ENCODE results near the gene ST6GALNAC5. TPM values are rescaled to one million over a fixed set of nuclear protein-coding genes. Genes with fewer than 3 reads are reported as not detected.
A peak's percentile ranks its signal among the peaks of the same experiment; 100 is the strongest.

ST6GALNAC5 gene
- total and polyA plus RNA-seq, 2 experiments from 2014 or later, result 4.1 to 19.2 TPM

DNA sequence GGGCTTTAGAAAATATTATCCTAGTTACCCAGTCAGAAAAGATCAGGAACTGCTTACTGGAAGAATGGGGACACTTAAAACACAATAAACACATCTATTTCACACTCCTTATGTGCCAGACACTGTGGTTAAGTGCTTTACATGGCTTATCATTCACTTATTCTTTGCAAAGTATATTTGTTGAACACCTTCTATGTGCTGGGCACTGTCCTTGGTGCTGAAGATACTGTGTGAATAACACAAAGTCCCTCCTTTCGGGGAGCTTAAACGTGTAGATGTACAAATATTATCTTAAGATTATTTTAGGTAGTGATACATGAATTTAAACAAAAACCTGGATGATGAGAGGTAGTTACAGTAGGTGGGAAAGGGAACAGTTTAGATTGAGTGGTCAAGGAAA lies 169.3 kb downstream of the ST6GALNAC5 start:
- Mint-ChIP-seq H3K9me3 (peaks cover 5% of the 10 kb centered on the region; the same call in 2 of the 3 replicates), H3K27ac (no peak overlapping the region), H3K36me3 (ENCODE audit: low read depth) (peaks cover 3% of the 10 kb centered on the region; the same call in 2 of the 3 replicates), H3K4me3 (no peak overlapping the region), H3K4me1 (peaks cover 10% of the 10 kb centered on the region), H3K27me3 (ENCODE audit: insufficient read depth, low read depth, poor library complexity) (peaks cover 4% of the 10 kb centered on the region)
- H2AFZ ChIP-seq, result no peak overlapping the region
- no peaks in the 10 kb centered on the region for H4K20me1 ChIP-seq (replicated peaks; ENCODE audit: insufficient read depth)
- H3K27ac ChIP-seq (ENCODE audit: low read depth), result no peak overlapping the region
- no peaks in the 10 kb centered on the region for H3K4me1 ChIP-seq (ENCODE audit: insufficient read depth)
- no peaks in the 10 kb centered on the region for H3F3A ChIP-seq (replicated peaks; ENCODE audit: low read depth)
- H3K4me3 ChIP-seq, result no peak overlapping the region
- DNase-seq (ENCODE audit: low spot score), result peak; percentile 71
- no peaks in the 10 kb centered on the region for H3K79me2 ChIP-seq (replicated peaks; ENCODE audit: insufficient read depth)
- H3K9me2 ChIP-seq (ENCODE audit: insufficient read depth), result no peaks in the 10 kb centered on the region
- H3K27me3 ChIP-seq (ENCODE audit: insufficient read depth), result no peaks in the 10 kb centered on the region
- TF ChIP-seq CTCF (conservative IDR thresholded peaks at IDR 0.05; ENCODE audit: low read depth in 2 of 2), result no peak
- peak; percentile 81 for TF ChIP-seq REST (IDR thresholded peaks at IDR 0.05; ENCODE audit: unreplicated experiment)
- ATAC-seq, result no peak
- no peak overlapping the region for H3K4me2 ChIP-seq
- H3K36me3 ChIP-seq (ENCODE audit: insufficient read depth), result no peaks in the 10 kb centered on the region

GRCh38 chr1:77037038-77037437 lies 169.8 kb downstream of the ST6GALNAC5 start:
- H3K27me3 Mint-ChIP-seq (ENCODE audit: insufficient read depth, low read depth, poor library complexity), result peaks cover 4% of the 10 kb centered on the region
- H3K4me3 Mint-ChIP-seq, result no peak overlapping the region
- H3K9me3 Mint-ChIP-seq, result peaks cover 5% of the 10 kb centered on the region; the same call in 2 of the 3 replicates
- Histone ChIP-seq H3K4me3 (no peak overlapping the region), H4K20me1 (replicated peaks; ENCODE audit: insufficient read depth) (no peaks in the 10 kb centered on the region), H3F3A (replicated peaks; ENCODE audit: low read depth) (no peaks in the 10 kb centered on the region), H2AFZ (no peak overlapping the region), H3K79me2 (replicated peaks; ENCODE audit: insufficient read depth) (no peaks in the 10 kb centered on the region), H3K27me3 (ENCODE audit: insufficient read depth) (no peaks in the 10 kb centered on the region), H3K4me2 (no peak overlapping the region), H3K9me2 (ENCODE audit: insufficient read depth) (no peaks in the 10 kb centered on the region), H3K27ac (ENCODE audit: low read depth) (no peak overlapping the region), H3K4me1 (ENCODE audit: insufficient read depth) (no peaks in the 10 kb centered on the region), H3K36me3 (ENCODE audit: insufficient read depth) (no peaks in the 10 kb centered on the region)
- H3K4me1 Mint-ChIP-seq, result peaks cover 10% of the 10 kb centered on the region
- DNase-seq (ENCODE audit: low spot score) (no peak), ATAC-seq (no peak)
- H3K36me3 Mint-ChIP-seq (ENCODE audit: low read depth), result peaks cover 3% of the 10 kb centered on the region; the same call in 2 of the 3 replicates
- H3K27ac Mint-ChIP-seq, result no peak overlapping the region
- no peak for TF ChIP-seq CTCF (conservative IDR thresholded peaks at IDR 0.05; ENCODE audit: low read depth in 2 of 2)
- TF ChIP-seq EZH2 (IDR thresholded peaks at IDR 0.05; ENCODE audit: low read depth, unreplicated experiment), result no peak
- no peak for TF ChIP-seq JUNB (IDR thresholded peaks at IDR 0.05; ENCODE audit: unreplicated experiment)
- TF ChIP-seq POLR2AphosphoS5 (IDR thresholded peaks at IDR 0.05; ENCODE audit: low read depth), result no peak
- TF ChIP-seq ZNF462 (CRISPR knock-in tag; IDR thresholded peaks at IDR 0.05), result no peak
